Endothelial cell of umbilical vein (primary cell): ENCODE measurements around the gene PLEKHG2. TPM values are rescaled to one million over a fixed set of nuclear protein-coding genes. Genes with fewer than 3 reads are reported as not detected.

Experiments used
- BruUV-seq: library from RNA; stranded (reverse); fragments of 400-500 nt; replicated peaks from 2 replicates; lab custom pipeline; 2021; lab: Mats Ljungman, UMichigan
- CTCF ChIA-PET: fragments of 300-600, 350-600 bp; sonication (Branson Sonifier 250); formaldehyde crosslinking; loops from one replicate; lab custom pipeline; 2021; ENCODE audit warnings: antibody characterized with exemption, inconsistent platforms; lab: Charles Lee
- POLR2A ChIA-PET: fragments of 300-600, 350-600 bp; sonication (Branson Sonifier 250); formaldehyde crosslinking; loops from one replicate; lab custom pipeline; 2021; ENCODE audit warnings: antibody characterized with exemption, inconsistent platforms; lab: Charles Lee
- DNase-seq: peaks from one replicate; pipeline ENCODE4 v3.0.0-alpha.2; 2011; ENCODE audit warnings: low read depth, low spot score
- FAIRE-seq: peaks from 2 replicates; lab custom pipeline; 2011; peaks lifted over from hg19 to GRCh38; lab: Jason Lieb, UNC
- H2AFZ ChIP-seq: 2 replicates; pipeline ENCODE4 v1.6.0; 2012; ENCODE audit warnings: low read depth, low read length, control low read depth, inconsistent platforms
- H3K27ac ChIP-seq: 2 replicates; pipeline ENCODE4 v1.5.1; 2011; ENCODE audit warnings: low read depth, mild to moderate bottlenecking, control low read depth, low read length, moderate library complexity; ENCODE audit not compliant: insufficient read depth
- H3K27me3 ChIP-seq, 2 experiments: 2 replicates each; pipeline versions ENCODE4 v1.6.0 to v1.6.1; 2011; ENCODE audit warnings: low read length in 2 of 2, mixed read lengths in 1 of 2; ENCODE audit not compliant: control insufficient read depth in 2 of 2, insufficient read depth in 2 of 2
- H3K36me3 ChIP-seq, 2 experiments: 2 replicates in 1 of 2; 3 replicates in 1 of 2; pipeline ENCODE4 v1.5.1; 2011; ENCODE audit warnings: low read length in 2 of 2, mild to moderate bottlenecking in 1 of 2, moderate library complexity in 1 of 2; ENCODE audit not compliant: control insufficient read depth in 2 of 2, insufficient read depth in 2 of 2; ENCODE audit errors: extremely low read depth in 1 of 2
- H3K4me1 ChIP-seq: 3 replicates; pipeline ENCODE4 v1.5.1; 2011; ENCODE audit warnings: mild to moderate bottlenecking, low read length; ENCODE audit not compliant: control insufficient read depth, insufficient read depth; ENCODE audit errors: extremely low read depth
- H3K4me2 ChIP-seq: 2 replicates; pipeline ENCODE4 v1.6.1; 2011; ENCODE audit warnings: low read length, control low read depth, mixed read lengths; ENCODE audit not compliant: insufficient read depth
- H3K4me3 ChIP-seq, 3 experiments: fragments of 200-600 bp in 1 of 3; sonication (generic), shearing (Covaris generic) in 1 of 3; replicated peaks in 1 of 3; 2 replicates each; pipeline ENCODE4 v1.5.1; 2011 to 2016; ENCODE audit warnings: control low read depth in 3 of 3, low read length in 3 of 3, mild to moderate bottlenecking in 2 of 3, inconsistent platforms in 1 of 3, low read depth in 1 of 3, moderate library complexity in 1 of 3; ENCODE audit not compliant: insufficient read depth in 1 of 3
- H3K79me2 ChIP-seq: 2 replicates; pipeline ENCODE4 v1.6.0; 2012; ENCODE audit warnings: low read length, inconsistent platforms; ENCODE audit not compliant: control insufficient read depth, insufficient read depth
- H3K9ac ChIP-seq: replicated peaks from 2 replicates; pipeline ENCODE3; 2011; ENCODE audit warnings: low read length, control low read depth; ENCODE audit not compliant: insufficient read depth; ENCODE audit errors: extremely low read depth
- H3K9me1 ChIP-seq: replicated peaks from 3 replicates; pipeline ENCODE4 v1.6.0; 2011; ENCODE audit warnings: mild to moderate bottlenecking, low read length; ENCODE audit not compliant: control insufficient read depth, insufficient read depth; ENCODE audit errors: extremely low read depth
- H3K9me3 ChIP-seq: replicated peaks from 2 replicates; pipeline ENCODE4 v1.5.1; 2012; ENCODE audit warnings: low read length, inconsistent platforms; ENCODE audit not compliant: control insufficient read depth, insufficient read depth
- H4K20me1 ChIP-seq: replicated peaks from 2 replicates; pipeline ENCODE3; 2011; ENCODE audit warnings: mild to moderate bottlenecking, low read length; ENCODE audit not compliant: control insufficient read depth, insufficient read depth; ENCODE audit errors: extremely low read depth
- CTCF ChIP-seq, 2 donors: IDR thresholded peaks; 1 replicate in 1 of 2; 2 replicates in 1 of 2; pipeline ENCODE4 v1.5.1; 2011; ENCODE audit warnings: low read length in 2 of 2, mild to moderate bottlenecking in 2 of 2, moderate library complexity in 2 of 2, control low read depth in 1 of 2, inconsistent platforms in 1 of 2, low read depth in 1 of 2; ENCODE audit not compliant: insufficient read depth in 1 of 2; ENCODE audit errors: extremely low read depth in 1 of 2
- EZH2 ChIP-seq: IDR thresholded peaks from 2 replicates; pipeline ENCODE4 v1.6.1; 2012; ENCODE audit warnings: borderline replicate concordance, low read depth, mild to moderate bottlenecking, moderate library complexity, low read length, inconsistent platforms; ENCODE audit not compliant: severe bottlenecking
- FOS ChIP-seq: IDR thresholded peaks from 2 replicates; pipeline ENCODE4 v1.6.1; 2011; ENCODE audit warnings: mild to moderate bottlenecking, low read length, moderate library complexity, borderline replicate concordance; ENCODE audit not compliant: insufficient read depth
- GATA2 ChIP-seq: IDR thresholded peaks from 2 replicates; pipeline ENCODE4 v1.7.0; 2011; ENCODE audit warnings: low read depth, mild to moderate bottlenecking, moderate library complexity, mixed read lengths, low read length; ENCODE audit not compliant: insufficient read length, insufficient read depth
- JUN ChIP-seq: IDR thresholded peaks from 2 replicates; pipeline ENCODE4 v1.6.1; 2011; ENCODE audit warnings: borderline replicate concordance, low read depth; ENCODE audit not compliant: insufficient read length, insufficient read depth
- MAX ChIP-seq: IDR thresholded peaks from 2 replicates; pipeline ENCODE4 v1.6.1; 2011; ENCODE audit not compliant: insufficient read depth, insufficient read length
- MYC ChIP-seq: IDR thresholded peaks from one replicate; pipeline ENCODE4 v1.6.1; 2011; ENCODE audit warnings: mild to moderate bottlenecking, low read depth, low read length
- POLR2A ChIP-seq: IDR thresholded peaks from 2 replicates; pipeline ENCODE4 v1.6.1; 2012; ENCODE audit warnings: low read depth, mild to moderate bottlenecking, control low read depth, low read length
- POLR2AphosphoS5 ChIP-seq: IDR thresholded peaks from 2 replicates; pipeline ENCODE4 v1.6.1; 2012; ENCODE audit warnings: low read depth, mild to moderate bottlenecking, control low read depth, low read length, moderate library complexity; ENCODE audit not compliant: insufficient read depth
- dilution Hi-C: fragments of 300-500 bp; cut with MboI; formaldehyde crosslinking; loops from one replicate; pipeline ENCODE4 v1.15.0; 2019; ENCODE audit warnings: low sequenced_read_pairs; ENCODE audit not compliant: extremely low pct_ligation_motif_present
- intact Hi-C: fragments of 100-400 bp; cut with micrococcal nuclease; formaldehyde crosslinking; loops from one replicate; pipeline ENCODE4 v1.10.0; 2022
- polyA plus RNA-seq, 4 experiments: library from polyadenylated mRNA; depleted of rRNA in 3 of 4; stranded (reverse) in 3 of 4; unstranded in 1 of 4; fragments of >200 nt; gene quantifications; 2 replicates each; pipeline versions ENCODE4 v1.2.1 to v1.2.3, GENCODE V29; 2011 to 2012; ENCODE audit warnings: missing spikeins in 1 of 4
- total RNA-seq: library from RNA; stranded (reverse); gene quantifications from 2 replicates; pipeline ENCODE4 v1.2.3, GENCODE V29; 2021

Gene PLEKHG2
- total and polyA plus RNA-seq, 2 donors (not counting 3 experiments of a cell fraction or from before 2014, with no cell fraction given) = 44.7 to 74.1 TPM

- Histone ChIP-seq H4K20me1 (no peaks in the 10 kb centered on the region), H3K4me3 (no peak overlapping the region), H3K4me2 (no peak overlapping the region), H3K36me3 (peaks cover 4 to 25% of the 10 kb centered on the region in 2 experiments), H3K79me2 (no peaks in the 10 kb centered on the region), H3K9me3 (no peaks in the 10 kb centered on the region), H3K9me1 (no peaks in the 10 kb centered on the region), H2AFZ (no peak overlapping the region), H3K27me3 (no peaks in the 10 kb centered on the region), H3K4me1 (peaks cover 12% of the 10 kb centered on the region), H3K9ac (no peak overlapping the region), H3K27ac (no peak overlapping the region)
- no TSS peak for BruUV-seq
- no peak for TF ChIP-seq CTCF (IDR thresholded peaks at IDR 0.05; ENCODE audit: extremely low read depth in 1 of 2, insufficient read depth in 1 of 2, low read depth in 1 of 2, low read length in 2 of 2)
- peak; percentile 58 for TF ChIP-seq FOS
- no peak for TF ChIP-seq POLR2AphosphoS5
- TF ChIP-seq EZH2 = no peak
- peak; percentile 19 for TF ChIP-seq JUN
- no peak for TF ChIP-seq MAX
- TF ChIP-seq MYC = no peak
- no peak for TF ChIP-seq POLR2A
- TF ChIP-seq GATA2 = no peak
- ChIA-PET POLR2A (interaction anchor here (0.9 kb wide), 1 partner anchor 43 kb away, joined by 5 read pairs; the partner anchor contains the start of gene ZFP36), CTCF (interaction anchor here (1.4 to 1.6 kb wide), 4 partner anchors 7 to 48 kb away, joined by 3 to 6 read pairs (median 4); partner anchors contain the start of genes MED29 and PAF1)
- peak; percentile 27 for DNase-seq
- dilution Hi-C loops (no loop called here), intact Hi-C loops (no loop called here)
- peak; percentile 83 for FAIRE-seq
These were observed 49.5 kb upstream of the PLEKHG2 start for GRCh38 chr19:39362682-39363657.
